ENCODE results near the gene EML1. TPM values are rescaled to one million over a fixed set of nuclear protein-coding genes. Genes with fewer than 3 reads are reported as not detected.
A peak's percentile ranks its signal among the peaks of the same experiment; 100 is the strongest.

The EML1 gene
- total and polyA plus RNA-seq, 3 donors from 2014 or later: 18.1 to 22.7 (median 22.0) TPM

- Histone ChIP-seq H3K36me3 (ENCODE audit: low read depth, missing control alignments) (no peaks in the 10 kb centered on the region), H3K27me3 (no peaks in the 10 kb centered on the region), H3K27ac (no peak overlapping the region), H3K9me3 (no peaks in the 10 kb centered on the region), H3K4me1 (no peaks in the 10 kb centered on the region), H3K4me3 (no peak overlapping the region)
- DNase-seq: no peak
- no peak for TF ChIP-seq POLR2A (IDR thresholded peaks at IDR 0.05)
- TF ChIP-seq, protein P1, sequence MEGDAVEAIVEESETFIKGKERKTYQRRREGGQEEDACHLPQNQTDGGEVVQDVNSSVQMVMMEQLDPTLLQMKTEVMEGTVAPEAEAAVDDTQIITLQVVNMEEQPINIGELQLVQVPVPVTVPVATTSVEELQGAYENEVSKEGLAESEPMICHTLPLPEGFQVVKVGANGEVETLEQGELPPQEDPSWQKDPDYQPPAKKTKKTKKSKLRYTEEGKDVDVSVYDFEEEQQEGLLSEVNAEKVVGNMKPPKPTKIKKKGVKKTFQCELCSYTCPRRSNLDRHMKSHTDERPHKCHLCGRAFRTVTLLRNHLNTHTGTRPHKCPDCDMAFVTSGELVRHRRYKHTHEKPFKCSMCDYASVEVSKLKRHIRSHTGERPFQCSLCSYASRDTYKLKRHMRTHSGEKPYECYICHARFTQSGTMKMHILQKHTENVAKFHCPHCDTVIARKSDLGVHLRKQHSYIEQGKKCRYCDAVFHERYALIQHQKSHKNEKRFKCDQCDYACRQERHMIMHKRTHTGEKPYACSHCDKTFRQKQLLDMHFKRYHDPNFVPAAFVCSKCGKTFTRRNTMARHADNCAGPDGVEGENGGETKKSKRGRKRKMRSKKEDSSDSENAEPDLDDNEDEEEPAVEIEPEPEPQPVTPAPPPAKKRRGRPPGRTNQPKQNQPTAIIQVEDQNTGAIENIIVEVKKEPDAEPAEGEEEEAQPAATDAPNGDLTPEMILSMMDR (IDR thresholded peaks at IDR 0.05): no peak
- intact Hi-C loops (cut with DNase I; ENCODE audit: low total_unique reads): no loop called here
- 92 to 95% methylated on average over 10 of the region's 10 CpGs for WGBS, 2 donors
These were observed 98.7 kb downstream of the EML1 start for GRCh38 chr14:99891900-99892299.

DNA sequence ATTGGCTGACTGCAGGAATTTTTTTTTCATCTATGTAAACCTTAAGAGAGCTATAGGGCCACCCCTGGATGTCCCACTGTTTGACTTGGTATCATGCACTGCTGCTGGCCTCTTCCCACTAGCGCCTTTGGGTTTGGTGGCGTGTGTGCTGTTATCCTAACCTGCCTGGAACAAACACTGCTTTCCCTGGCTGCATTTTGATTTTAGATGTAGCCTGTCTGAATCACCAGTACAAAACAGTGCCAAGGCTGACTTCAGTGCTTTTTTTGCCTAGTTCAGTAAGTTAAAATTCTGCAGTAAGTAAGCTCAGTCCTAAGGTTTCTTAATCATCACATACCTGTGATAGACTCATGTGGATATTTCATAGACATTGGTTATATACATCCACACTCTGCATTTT, 99.2 kb downstream of the EML1 start:
- H3K27ac ChIP-seq: no peak overlapping the region
- TF ChIP-seq, protein P1 (IDR thresholded peaks at IDR 0.05): no peak
- TF ChIP-seq POLR2A (IDR thresholded peaks at IDR 0.05): no peak
- H3K27me3 ChIP-seq: no peaks in the 10 kb centered on the region
- intact Hi-C loops (cut with DNase I; ENCODE audit: low total_unique reads): no loop called here
- no peak overlapping the region for H3K4me3 ChIP-seq
- no peaks in the 10 kb centered on the region for H3K9me3 ChIP-seq
- no peak for DNase-seq
- no peaks in the 10 kb centered on the region for H3K4me1 ChIP-seq
- H3K36me3 ChIP-seq (ENCODE audit: low read depth, missing control alignments): no peaks in the 10 kb centered on the region
- WGBS, 2 donors: 50 to 87% methylated on average over 2 of the region's 2 CpGs

DNA sequence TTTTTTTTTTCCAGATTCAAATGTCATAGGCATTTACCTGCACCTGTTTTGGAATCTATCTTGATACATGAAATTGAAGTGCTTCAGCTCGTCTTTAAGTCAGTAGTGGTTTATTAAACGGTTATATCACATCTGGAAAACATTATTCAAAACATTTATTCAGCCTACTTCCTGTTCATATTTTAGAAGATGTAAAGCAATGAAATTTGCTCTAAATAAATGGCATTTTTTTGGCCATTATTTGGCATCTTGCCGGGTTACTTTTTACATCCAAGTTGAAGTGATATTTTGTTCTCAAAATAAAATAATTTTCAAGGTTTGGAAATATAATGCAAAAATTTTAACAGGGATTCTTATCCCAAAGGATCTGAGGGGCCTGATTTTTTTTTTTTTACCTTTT, 103.1 kb downstream of the EML1 start:
- intact Hi-C loops (cut with DNase I; ENCODE audit: low total_unique reads): no loop called here
- Histone ChIP-seq H3K4me3 (no peak overlapping the region), H3K27ac (no peak overlapping the region), H3K9me3 (no peaks in the 10 kb centered on the region), H3K4me1 (no peaks in the 10 kb centered on the region), H3K36me3 (ENCODE audit: low read depth, missing control alignments) (no peaks in the 10 kb centered on the region), H3K27me3 (no peaks in the 10 kb centered on the region)
- DNase-seq: no peak
- TF ChIP-seq, protein P1 (IDR thresholded peaks at IDR 0.05): no peak
- TF ChIP-seq POLR2A (IDR thresholded peaks at IDR 0.05): no peak
- WGBS, 2 donors: 72 to 80% methylated on average over 3 of the region's 3 CpGs

DNA sequence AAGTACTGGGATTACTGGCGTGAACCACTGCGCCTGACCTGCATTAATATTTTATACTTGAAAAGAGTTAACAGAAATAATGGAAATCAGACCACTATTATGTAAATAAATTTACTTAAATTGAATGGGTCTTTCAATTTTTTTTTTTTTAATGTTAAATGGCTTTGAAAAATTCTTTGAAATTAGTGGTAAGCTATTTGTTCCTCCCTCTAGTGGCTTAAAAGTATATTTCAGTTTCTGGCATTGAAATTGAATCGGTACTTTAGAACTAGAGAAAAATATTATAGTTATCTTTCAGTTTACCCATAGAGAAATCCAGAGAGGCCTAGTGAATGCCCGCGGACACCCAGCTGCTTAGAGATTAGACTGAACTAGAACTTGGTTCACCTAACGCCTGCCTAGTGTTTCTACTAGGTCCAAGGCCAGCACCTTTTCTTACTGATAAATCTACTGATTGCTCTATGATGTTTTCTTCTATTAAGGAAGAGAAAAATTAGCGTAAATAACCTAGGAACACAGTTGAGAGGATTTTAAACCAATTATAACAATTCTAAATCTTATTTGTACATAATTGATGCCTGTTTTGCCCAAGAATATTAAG, 106.5 kb downstream of the EML1 start:
- Histone ChIP-seq H3K4me3 (no peak overlapping the region), H3K27me3 (no peaks in the 10 kb centered on the region), H3K27ac (no peak overlapping the region), H3K36me3 (ENCODE audit: low read depth, missing control alignments) (no peaks in the 10 kb centered on the region), H3K4me1 (no peaks in the 10 kb centered on the region), H3K9me3 (no peaks in the 10 kb centered on the region)
- TF ChIP-seq POLR2A (IDR thresholded peaks at IDR 0.05): no peak
- TF ChIP-seq, protein P1 (IDR thresholded peaks at IDR 0.05): peak in 2 of 3 experiments; percentile 11 to 75
- intact Hi-C loops (cut with DNase I; ENCODE audit: low total_unique reads): no loop called here
- DNase-seq: no peak
- WGBS, 2 donors: 76 to 78% methylated on average over 7 of the region's 7 CpGs

DNA sequence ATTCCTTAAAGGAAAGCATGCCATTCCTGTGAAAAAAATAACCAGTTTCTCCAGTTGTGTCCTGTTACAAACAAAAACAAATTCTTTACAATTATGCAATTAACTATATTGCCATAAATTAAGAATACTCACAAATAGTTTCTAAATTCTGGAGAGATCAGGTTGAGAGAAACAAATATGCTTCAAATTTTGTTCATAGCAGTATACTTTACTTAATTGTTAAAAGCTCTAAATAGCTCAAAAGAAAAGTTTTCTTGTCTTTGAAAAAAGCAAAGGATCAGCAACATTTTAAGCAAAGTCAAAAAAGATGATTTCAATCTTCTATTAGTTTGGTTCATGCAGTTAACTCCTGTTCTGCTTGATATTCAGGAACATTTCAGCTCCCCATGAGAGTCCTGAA, 109.7 kb downstream of the EML1 start:
- TF ChIP-seq, protein P1 (IDR thresholded peaks at IDR 0.05): no peak
- TF ChIP-seq POLR2A (IDR thresholded peaks at IDR 0.05): no peak
- H3K4me3 ChIP-seq: no peak overlapping the region
- no peaks in the 10 kb centered on the region for H3K4me1 ChIP-seq
- no peak overlapping the region for H3K27ac ChIP-seq
- no peaks in the 10 kb centered on the region for H3K27me3 ChIP-seq
- H3K36me3 ChIP-seq (ENCODE audit: low read depth, missing control alignments): no peaks in the 10 kb centered on the region
- no peaks in the 10 kb centered on the region for H3K9me3 ChIP-seq
- intact Hi-C loops (cut with DNase I; ENCODE audit: low total_unique reads): no loop called here
- no peak for DNase-seq
